CD4-positive, alpha-beta memory T cell (primary cell): ENCODE measurements around the gene TUBB8B. TPM values are rescaled to one million over a fixed set of nuclear protein-coding genes. Genes with fewer than 3 reads are reported as not detected.
"Not testable (repeated sequence)": the region's sequence is repeated elsewhere in the genome, so short reads cannot be mapped to it uniquely, and the experiment has no call there.

Source experiments
- CTCF ChIA-PET: fragments of 350-600 bp; sonication (Branson Sonifier 250); formaldehyde crosslinking; loops from one replicate; lab custom pipeline; 2021; ENCODE audit warnings: inconsistent platforms; ENCODE audit not compliant: partially characterized antibody; lab: Charles Lee
- POLR2A ChIA-PET: fragments of 350-600 bp; sonication (Branson Sonifier 250); formaldehyde crosslinking; loops from one replicate; lab custom pipeline; 2021; ENCODE audit not compliant: partially characterized antibody; lab: Charles Lee
- DNase-seq, 5 donors: peaks; one replicate each; pipeline versions ENCODE4 v3.0.0 to v3.0.0-alpha.2; 2020 to 2022; ENCODE audit warnings: mixed read lengths in 1 of 5
- H3K27ac ChIP-seq: one replicate; pipeline ENCODE4 v1.7.0; 2013; ENCODE audit warnings: low read depth, low read length
- H3K27me3 ChIP-seq: 2 replicates; pipeline ENCODE4 v1.7.0; 2013; ENCODE audit warnings: mild to moderate bottlenecking, low read length, moderate library complexity; ENCODE audit not compliant: insufficient read depth
- H3K36me3 ChIP-seq: 2 replicates; pipeline ENCODE4 v1.7.0; 2013; ENCODE audit warnings: mild to moderate bottlenecking, low read length, moderate library complexity; ENCODE audit not compliant: insufficient read depth
- H3K4me1 ChIP-seq: 2 replicates; pipeline ENCODE4 v1.7.0; 2013; ENCODE audit warnings: mild to moderate bottlenecking, low read length, moderate library complexity; ENCODE audit not compliant: insufficient read depth
- H3K4me3 ChIP-seq, 2 donors: one replicate each; pipeline ENCODE4 v1.7.0; 2013; ENCODE audit warnings: low read length in 2 of 2, mild to moderate bottlenecking in 1 of 2
- H3K9me3 ChIP-seq, 2 donors: one replicate each; pipeline ENCODE4 v1.7.0; 2013; ENCODE audit warnings: low read length in 2 of 2, control low read depth in 1 of 2; ENCODE audit not compliant: control insufficient read depth in 1 of 2
- H3K27ac Mint-ChIP-seq, 7 donors: one replicate each; pipeline ENCODE4 v1.8.0; 2020 to 2021; ENCODE audit warnings: mixed read lengths in 7 of 7, mild to moderate bottlenecking in 6 of 7, inconsistent platforms in 3 of 7, moderate library complexity in 3 of 7
- H3K27me3 Mint-ChIP-seq, 2 donors: one replicate each; pipeline ENCODE4 v1.8.0; 2020 to 2021; ENCODE audit warnings: mixed read lengths in 2 of 2
- H3K36me3 Mint-ChIP-seq, 2 donors: one replicate each; pipeline ENCODE4 v1.8.0; 2020 to 2021; ENCODE audit warnings: mixed read lengths in 2 of 2, inconsistent platforms in 1 of 2, mild to moderate bottlenecking in 1 of 2
- H3K4me1 Mint-ChIP-seq, 4 donors: one replicate each; pipeline ENCODE4 v1.8.0; 2020 to 2021; ENCODE audit warnings: mixed read lengths in 4 of 4, mild to moderate bottlenecking in 1 of 4
- H3K4me3 Mint-ChIP-seq, 8 donors: one replicate each; pipeline ENCODE4 v1.8.0; 2020 to 2021; ENCODE audit warnings: mixed read lengths in 8 of 8, mild to moderate bottlenecking in 7 of 8, moderate library complexity in 6 of 8, inconsistent platforms in 3 of 8
- H3K9me3 Mint-ChIP-seq, 8 donors: one replicate each; pipeline ENCODE4 v1.8.0; 2020 to 2021; ENCODE audit warnings: mixed read lengths in 8 of 8, mild to moderate bottlenecking in 5 of 8, inconsistent platforms in 3 of 8, moderate library complexity in 1 of 8
- intact Hi-C: fragments of 100-400 bp; cut with micrococcal nuclease; formaldehyde crosslinking; loops from one replicate; pipeline ENCODE4 v1.15.1; 2023
- polyA plus RNA-seq, 2 donors: library from polyadenylated mRNA; unstranded; fragments of 300-500 nt; fragmentation: Illumina TruSeq; gene quantifications; one replicate each; pipeline ENCODE4 v1.2.3, GENCODE V29; 2021
- total RNA-seq, 2 experiments: library from RNA; stranded (reverse); gene quantifications; one replicate each; pipeline ENCODE4 v1.2.3, GENCODE V29; 2021

TUBB8B gene
- total and polyA plus RNA-seq, 4 experiments from 2014 or later, result not detected

- H3K27me3 ChIP-seq, intact Hi-C loops, CTCF ChIA-PET, H3K27ac ChIP-seq, H3K4me1 Mint-ChIP-seq, H3K27me3 Mint-ChIP-seq, H3K27ac Mint-ChIP-seq, H3K36me3 ChIP-seq, H3K9me3 Mint-ChIP-seq, POLR2A ChIA-PET, H3K36me3 Mint-ChIP-seq, DNase-seq, H3K4me3 Mint-ChIP-seq, H3K4me3 ChIP-seq, H3K9me3 ChIP-seq, H3K4me1 ChIP-seq: not testable (repeated sequence)
Measured at GRCh38 chr18:90396-91193, 41.2 kb upstream of the TUBB8B start.

GRCh38 chr18:89124-89523 lies 39.7 kb upstream of the TUBB8B start:
- H3K4me1 ChIP-seq, H3K27me3 Mint-ChIP-seq, intact Hi-C loops, H3K36me3 Mint-ChIP-seq, H3K9me3 Mint-ChIP-seq, H3K27ac Mint-ChIP-seq, H3K4me3 Mint-ChIP-seq, H3K4me3 ChIP-seq, H3K4me1 Mint-ChIP-seq, H3K36me3 ChIP-seq, H3K27me3 ChIP-seq, H3K9me3 ChIP-seq, H3K27ac ChIP-seq, DNase-seq, POLR2A ChIA-PET, CTCF ChIA-PET: not testable (repeated sequence)

GRCh38 chr18:84801-85200 lies 35.4 kb upstream of the TUBB8B start:
- DNase-seq, POLR2A ChIA-PET, H3K27me3 Mint-ChIP-seq, H3K36me3 ChIP-seq, H3K4me3 ChIP-seq, H3K27ac ChIP-seq, H3K27ac Mint-ChIP-seq, H3K27me3 ChIP-seq, CTCF ChIA-PET, H3K36me3 Mint-ChIP-seq, H3K4me3 Mint-ChIP-seq, H3K4me1 ChIP-seq, H3K9me3 Mint-ChIP-seq, H3K4me1 Mint-ChIP-seq, H3K9me3 ChIP-seq, intact Hi-C loops: not testable (repeated sequence)

GRCh38 chr18:82626-83209 lies 33.3 kb upstream of the TUBB8B start:
- DNase-seq, H3K27me3 Mint-ChIP-seq, H3K9me3 ChIP-seq, H3K27ac Mint-ChIP-seq, H3K9me3 Mint-ChIP-seq, CTCF ChIA-PET, H3K4me1 ChIP-seq, H3K4me1 Mint-ChIP-seq, POLR2A ChIA-PET, H3K36me3 Mint-ChIP-seq, H3K36me3 ChIP-seq, intact Hi-C loops, H3K4me3 ChIP-seq, H3K4me3 Mint-ChIP-seq, H3K27me3 ChIP-seq, H3K27ac ChIP-seq: not testable (repeated sequence)

GRCh38 chr18:80881-81280 lies 31.5 kb upstream of the TUBB8B start:
- H3K36me3 ChIP-seq, H3K4me1 ChIP-seq, CTCF ChIA-PET, H3K4me3 Mint-ChIP-seq, DNase-seq, H3K27me3 Mint-ChIP-seq, H3K9me3 ChIP-seq, H3K4me1 Mint-ChIP-seq, intact Hi-C loops, POLR2A ChIA-PET, H3K4me3 ChIP-seq, H3K9me3 Mint-ChIP-seq, H3K27me3 ChIP-seq, H3K36me3 Mint-ChIP-seq, H3K27ac ChIP-seq: not testable (repeated sequence)
- H3K27ac Mint-ChIP-seq, result peak overlapping the region in 2 of 7 donors; percentile 0 to 44

- H3K27me3 ChIP-seq, CTCF ChIA-PET, H3K9me3 ChIP-seq, H3K36me3 Mint-ChIP-seq, intact Hi-C loops, POLR2A ChIA-PET, H3K36me3 ChIP-seq, H3K9me3 Mint-ChIP-seq, H3K4me3 ChIP-seq, H3K4me1 ChIP-seq, H3K4me1 Mint-ChIP-seq, H3K27ac ChIP-seq, H3K27me3 Mint-ChIP-seq, H3K4me3 Mint-ChIP-seq, DNase-seq, H3K27ac Mint-ChIP-seq: not testable (repeated sequence)
Measured at GRCh38 chr18:80202-80601, 30.8 kb upstream of the TUBB8B start.

- H3K36me3 ChIP-seq, H3K4me1 Mint-ChIP-seq, H3K4me1 ChIP-seq, H3K9me3 ChIP-seq, H3K4me3 Mint-ChIP-seq, H3K9me3 Mint-ChIP-seq, intact Hi-C loops, H3K27ac ChIP-seq, POLR2A ChIA-PET, H3K27me3 ChIP-seq, H3K36me3 Mint-ChIP-seq, DNase-seq, H3K4me3 ChIP-seq, H3K27me3 Mint-ChIP-seq, CTCF ChIA-PET, H3K27ac Mint-ChIP-seq: not testable (repeated sequence)
Measured at GRCh38 chr18:75525-76160, 26.2 kb upstream of the TUBB8B start.
